ENCODE measurements around the gene SDF2. TPM values are rescaled to one million over a fixed set of nuclear protein-coding genes. Genes with fewer than 3 reads are reported as not detected.

SDF2 gene
- 10 to 100 TPM; 51.7 to 54.5 TPM for total RNA-seq

GRCh38 chr17:28661635-28662526 is at the start of gene SDF2, which contains the start of gene SUPT6H:
TSS of gene SDF2 (minus strand) at chr17:28661906. CDS start at chr17:28661876, 30 bp downstream.
TSS of gene SUPT6H (plus strand) at chr17:28662205. CDS start at chr17:28673402, 11,197 bp downstream.
- ATAC-seq (peak; percentile 90), DNase-seq (peak; percentile 96)
- peaks cover 45% of the 10 kb centered on the region for H3K36me3 Mint-ChIP-seq (ENCODE audit: low read depth)
- no peaks in the 10 kb centered on the region for H3K9me3 Mint-ChIP-seq (ENCODE audit: insufficient read depth)
- H3K4me3 Mint-ChIP-seq, result peak within 1 kb of the TSS; percentile 99
- H3K27me3 Mint-ChIP-seq (ENCODE audit: low read depth), result no peaks in the 10 kb centered on the region
- H3K4me1 Mint-ChIP-seq (ENCODE audit: low read depth), result peaks cover 36% of the 10 kb centered on the region
- POLR2A ChIA-PET, result interaction anchor here (0.6 to 2.9 kb wide), 19 partner anchors 9 to 326 kb away, joined by 3 to 67 read pairs (median 4); partner anchors contain the start of genes ALDOC, BLTP2, IFT20 and PROCA1
- CTCF ChIA-PET, result interaction anchor here (0.8 to 5.3 kb wide), 19 partner anchors 10 to 488 kb away, joined by 3 to 104 read pairs (median 3); partner anchors contain the start of genes BLTP2, PIGS and TLCD1
- H3K27ac Mint-ChIP-seq, result peak within 1 kb of the TSS; percentile 100

GRCh38 chr17:28710861-28711722 is 49.4 kb upstream of the SDF2 start:
- POLR2A ChIA-PET, result interaction anchor here (0.6 to 2.8 kb wide), 11 partner anchors 9 to 257 kb away, joined by 3 to 22 read pairs (median 4); partner anchors contain the start of genes BLTP2, NEK8, PIGS and RPL23A
- peak; percentile 91 for ATAC-seq
- Mint-ChIP-seq H3K27me3 (ENCODE audit: low read depth) (peaks cover 9% of the 10 kb centered on the region), H3K9me3 (ENCODE audit: insufficient read depth) (no peaks in the 10 kb centered on the region), H3K4me3 (peak overlapping the region; percentile 86), H3K4me1 (ENCODE audit: low read depth) (peaks cover 20% of the 10 kb centered on the region), H3K27ac (peak overlapping the region; percentile 98), H3K36me3 (ENCODE audit: low read depth) (peaks cover 9% of the 10 kb centered on the region)
- CTCF ChIA-PET, result interaction anchor here (0.6 to 4.4 kb wide), 12 partner anchors 9 to 373 kb away, joined by 3 to 26 read pairs (median 6); partner anchors contain the start of genes BLTP2, PHF12, RPL23A and TLCD1
- peak; percentile 91 for DNase-seq

- CTCF ChIA-PET, result interaction anchor here (1.4 kb wide), 1 partner anchor 19 kb away, joined by 5 read pairs; the partner anchor contains the start of gene TLCD1
- POLR2A ChIA-PET, result no interaction called here
- no peak for ATAC-seq
Observed at GRCh38 chr17:28707339-28707720, 45.6 kb upstream of the SDF2 start.

GRCh38 chr17:28706471-28707338 is 45.0 kb upstream of the SDF2 start:
- no peak for ATAC-seq

More at GRCh38 chr17:28707339-28707720, 45.6 kb upstream of the SDF2 start:
- Mint-ChIP-seq H3K27me3 (ENCODE audit: low read depth) (no peaks in the 10 kb centered on the region), H3K4me3 (no peak overlapping the region), H3K4me1 (ENCODE audit: low read depth) (peaks cover 15% of the 10 kb centered on the region), H3K27ac (peak overlapping the region; percentile 37), H3K9me3 (ENCODE audit: insufficient read depth) (no peaks in the 10 kb centered on the region), H3K36me3 (ENCODE audit: low read depth) (peaks cover 25% of the 10 kb centered on the region)
- DNase-seq, result no peak

GRCh38 chr17:28705728-28706334 is 44.1 kb upstream of the SDF2 start:
- Mint-ChIP-seq H3K27ac (peak overlapping the region; percentile 16), H3K4me3 (no peak overlapping the region), H3K36me3 (ENCODE audit: low read depth) (peaks cover 37% of the 10 kb centered on the region), H3K4me1 (ENCODE audit: low read depth) (peaks cover 5% of the 10 kb centered on the region), H3K9me3 (ENCODE audit: insufficient read depth) (no peaks in the 10 kb centered on the region), H3K27me3 (ENCODE audit: low read depth) (no peaks in the 10 kb centered on the region)
- CTCF ChIA-PET, result interaction anchor here (1.1 kb wide), 1 partner anchor 59 kb away, joined by 3 read pairs; no protein-coding TSS in a partner anchor
- POLR2A ChIA-PET, result interaction anchor here (1.6 kb wide), 1 partner anchor 14 kb away, joined by 4 read pairs; the partner anchor contains the start of gene RPL23A
- DNase-seq, result no peak
- no peak for ATAC-seq

More at GRCh38 chr17:28706471-28707338, 45.0 kb upstream of the SDF2 start:
- H3K27me3 Mint-ChIP-seq (ENCODE audit: low read depth), result no peaks in the 10 kb centered on the region
- no peaks in the 10 kb centered on the region for H3K9me3 Mint-ChIP-seq (ENCODE audit: insufficient read depth)
- H3K4me3 Mint-ChIP-seq, result no peak overlapping the region
- ChIA-PET POLR2A (no interaction called here), CTCF (interaction anchor here (1.1 to 1.4 kb wide), 2 partner anchors 20 to 60 kb away, joined by 3 to 5 read pairs; partner anchors contain the start of gene TLCD1)
- no peak for DNase-seq
- peaks cover 9% of the 10 kb centered on the region for H3K4me1 Mint-ChIP-seq (ENCODE audit: low read depth)
- H3K36me3 Mint-ChIP-seq (ENCODE audit: low read depth), result peaks cover 30% of the 10 kb centered on the region
- peak overlapping the region; percentile 37 for H3K27ac Mint-ChIP-seq

GRCh38 chr17:28705074-28705659 is 43.5 kb upstream of the SDF2 start:
- Mint-ChIP-seq H3K4me3 (no peak overlapping the region), H3K4me1 (ENCODE audit: low read depth) (peaks cover 1% of the 10 kb centered on the region), H3K27ac (peak overlapping the region; percentile 43), H3K36me3 (ENCODE audit: low read depth) (peaks cover 42% of the 10 kb centered on the region), H3K27me3 (ENCODE audit: low read depth) (no peaks in the 10 kb centered on the region), H3K9me3 (ENCODE audit: insufficient read depth) (no peaks in the 10 kb centered on the region)
- CTCF ChIA-PET, result no interaction called here
- POLR2A ChIA-PET, result interaction anchor here (1.2 to 1.6 kb wide), 2 partner anchors 15 to 60 kb away, joined by 3 to 4 read pairs; partner anchors contain the start of genes BLTP2 and RPL23A
- no peak for DNase-seq
- ATAC-seq, result no peak

GRCh38 chr17:28704219-28704858 is 42.6 kb upstream of the SDF2 start:
- no peaks in the 10 kb centered on the region for H3K27me3 Mint-ChIP-seq (ENCODE audit: low read depth)
- H3K4me3 Mint-ChIP-seq, result no peak overlapping the region
- POLR2A ChIA-PET, result interaction anchor here (1.2 to 1.6 kb wide), 2 partner anchors 16 to 59 kb away, joined by 3 to 4 read pairs; partner anchors contain the start of genes BLTP2 and RPL23A
- peaks cover 51% of the 10 kb centered on the region for H3K36me3 Mint-ChIP-seq (ENCODE audit: low read depth)
- no peak overlapping the region for H3K27ac Mint-ChIP-seq
- H3K9me3 Mint-ChIP-seq (ENCODE audit: insufficient read depth), result no peaks in the 10 kb centered on the region
- no peak for DNase-seq
- H3K4me1 Mint-ChIP-seq (ENCODE audit: low read depth), result no peaks in the 10 kb centered on the region
- no peak for ATAC-seq
- CTCF ChIA-PET, result no interaction called here

- no peaks in the 10 kb centered on the region for H3K4me1 Mint-ChIP-seq (ENCODE audit: low read depth)
- H3K27me3 Mint-ChIP-seq (ENCODE audit: low read depth), result no peaks in the 10 kb centered on the region
- peaks cover 55% of the 10 kb centered on the region for H3K36me3 Mint-ChIP-seq (ENCODE audit: low read depth)
- ChIA-PET CTCF (no interaction called here), POLR2A (interaction anchor here (1.2 kb wide), 1 partner anchor 59 kb away, joined by 3 read pairs; the partner anchor contains the start of gene BLTP2)
- no peak overlapping the region for H3K27ac Mint-ChIP-seq
- no peak overlapping the region for H3K4me3 Mint-ChIP-seq
- no peaks in the 10 kb centered on the region for H3K9me3 Mint-ChIP-seq (ENCODE audit: insufficient read depth)
- ATAC-seq (no peak), DNase-seq (no peak)
Observed at GRCh38 chr17:28703552-28704218, 42.0 kb upstream of the SDF2 start.

GRCh38 chr17:28702752-28703150 is 41.0 kb upstream of the SDF2 start:
- H3K36me3 Mint-ChIP-seq (ENCODE audit: low read depth), result peaks cover 63% of the 10 kb centered on the region
- no peaks in the 10 kb centered on the region for H3K27me3 Mint-ChIP-seq (ENCODE audit: low read depth)
- H3K9me3 Mint-ChIP-seq (ENCODE audit: insufficient read depth), result no peaks in the 10 kb centered on the region
- no peaks in the 10 kb centered on the region for H3K4me1 Mint-ChIP-seq (ENCODE audit: low read depth)
- ChIA-PET CTCF (interaction anchor here (1.1 to 1.5 kb wide), 3 partner anchors 8 to 59 kb away, joined by 3 to 4 read pairs (median 4); partner anchors contain the start of gene PROCA1), POLR2A (interaction anchor here (2.1 kb wide), 1 partner anchor 8 kb away, joined by 15 read pairs; the partner anchor contains the start of gene PROCA1)
- no peak for ATAC-seq
- H3K4me3 Mint-ChIP-seq, result no peak overlapping the region
- DNase-seq, result no peak
- H3K27ac Mint-ChIP-seq, result no peak overlapping the region

Measured in activated CD8-positive, alpha-beta T cell treated with anti-CD3 and anti-CD28 coated beads, Interleukin-2, amount 10 ng/mL, durations not matched to agents 7 days and 5 days (primary cell).